Measurements from ENCODE around the gene SLC35F4.

SLC35F4 gene

DNA sequence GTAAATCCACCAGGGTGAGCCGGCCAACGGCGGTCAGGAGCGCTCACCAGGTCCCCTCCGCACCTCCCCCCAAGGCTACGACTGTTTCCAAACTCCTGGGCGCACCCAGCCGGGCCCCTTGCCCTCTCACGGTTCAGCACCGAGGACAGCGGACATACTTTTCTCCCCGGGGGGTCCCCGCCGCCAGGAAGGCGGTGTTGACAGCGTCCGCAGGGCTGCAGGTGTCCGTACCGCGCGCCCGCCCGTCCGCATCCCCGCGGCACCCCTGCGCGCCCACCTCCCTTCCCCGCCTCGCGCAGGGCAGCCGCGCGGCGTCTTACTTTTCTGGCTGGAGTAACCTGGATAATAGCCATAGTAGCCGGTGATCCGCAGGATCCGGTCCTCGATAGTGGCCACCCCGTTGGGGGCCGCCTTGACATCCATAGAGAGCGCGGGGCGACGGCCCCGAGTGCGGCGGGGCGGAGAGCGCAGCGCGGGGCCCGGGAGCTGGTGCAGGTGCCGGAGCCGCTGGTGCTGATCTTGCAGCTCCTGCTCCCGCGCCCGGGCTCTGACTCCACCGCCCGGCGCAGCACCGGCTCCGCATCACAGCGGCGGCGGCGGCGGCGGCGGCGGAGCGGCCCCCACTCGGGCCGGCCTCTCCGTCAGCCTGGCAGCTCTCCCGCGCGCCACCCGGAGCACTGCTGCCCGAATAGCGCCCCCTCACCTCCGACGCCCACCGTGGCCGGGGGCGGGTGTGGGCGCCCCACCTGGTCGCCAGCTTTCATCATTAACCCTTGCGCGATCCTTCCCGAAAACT is at the start of gene SLC35F4:
Gene SLC35F4 (minus strand): TSS at position 690 of the 796 bp plus-strand sequence.
- DNase-seq (ENCODE audit: low read depth), result no peak
- no peak within 1 kb of the TSS for H3K4me3 ChIP-seq (ENCODE audit: low read depth, low read length)
- TF ChIP-seq CTCF (IDR thresholded peaks at IDR 0.05; ENCODE audit: control insufficient read depth, extremely low read depth, insufficient read depth), result no peak

GRCh38 chr14:57909626-57910025 is 43.7 kb upstream of the SLC35F4 start:
- no peak for TF ChIP-seq CTCF (IDR thresholded peaks at IDR 0.05; ENCODE audit: control insufficient read depth, extremely low read depth, insufficient read depth)
- no peak for DNase-seq (ENCODE audit: low read depth)
- H3K4me3 ChIP-seq (ENCODE audit: low read depth, low read length), result no peak overlapping the region

GRCh38 chr14:57903954-57904353 is 38.1 kb upstream of the SLC35F4 start:
- DNase-seq (ENCODE audit: low read depth), result no peak
- TF ChIP-seq CTCF (IDR thresholded peaks at IDR 0.05; ENCODE audit: control insufficient read depth, extremely low read depth, insufficient read depth), result no peak
- no peak overlapping the region for H3K4me3 ChIP-seq (ENCODE audit: low read depth, low read length)

DNA sequence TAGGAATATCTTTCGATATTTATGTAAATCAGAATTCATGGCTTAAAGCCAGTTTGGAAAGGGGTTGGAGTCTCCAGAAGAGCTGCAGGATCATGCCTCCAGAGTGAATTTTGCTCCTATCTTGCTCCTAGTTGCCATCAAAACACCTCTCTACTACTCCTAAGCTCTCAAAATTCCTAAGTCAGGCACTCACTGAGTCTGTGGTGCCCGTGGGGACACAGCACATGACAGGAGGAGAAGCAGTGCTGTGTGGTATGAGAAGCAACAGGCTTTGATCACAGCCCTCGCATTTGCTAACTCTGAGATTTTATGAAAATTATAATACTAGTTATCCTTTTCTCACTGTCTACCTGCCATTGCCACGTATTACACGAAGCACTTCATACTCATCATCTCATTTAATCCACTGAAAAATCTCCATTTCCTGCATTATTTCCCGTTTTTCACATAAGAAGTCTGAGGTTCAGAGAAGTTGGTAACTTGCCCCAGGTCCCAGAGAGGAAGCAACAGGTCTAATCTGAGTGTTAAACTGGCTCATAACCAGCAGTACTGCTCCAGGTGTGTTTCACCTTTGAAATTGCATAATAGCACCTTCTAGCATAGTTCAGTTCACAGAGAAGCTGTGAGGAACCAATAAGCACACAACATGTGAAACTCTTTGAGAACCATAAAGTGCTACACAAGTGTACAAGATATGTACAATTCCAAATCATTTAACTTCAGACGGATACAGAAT is 33.1 kb upstream of the SLC35F4 start:
- no peak for TF ChIP-seq CTCF (IDR thresholded peaks at IDR 0.05; ENCODE audit: control insufficient read depth, extremely low read depth, insufficient read depth)
- no peak overlapping the region for H3K4me3 ChIP-seq (ENCODE audit: low read depth, low read length)
- DNase-seq (ENCODE audit: low read depth), result no peak

DNA sequence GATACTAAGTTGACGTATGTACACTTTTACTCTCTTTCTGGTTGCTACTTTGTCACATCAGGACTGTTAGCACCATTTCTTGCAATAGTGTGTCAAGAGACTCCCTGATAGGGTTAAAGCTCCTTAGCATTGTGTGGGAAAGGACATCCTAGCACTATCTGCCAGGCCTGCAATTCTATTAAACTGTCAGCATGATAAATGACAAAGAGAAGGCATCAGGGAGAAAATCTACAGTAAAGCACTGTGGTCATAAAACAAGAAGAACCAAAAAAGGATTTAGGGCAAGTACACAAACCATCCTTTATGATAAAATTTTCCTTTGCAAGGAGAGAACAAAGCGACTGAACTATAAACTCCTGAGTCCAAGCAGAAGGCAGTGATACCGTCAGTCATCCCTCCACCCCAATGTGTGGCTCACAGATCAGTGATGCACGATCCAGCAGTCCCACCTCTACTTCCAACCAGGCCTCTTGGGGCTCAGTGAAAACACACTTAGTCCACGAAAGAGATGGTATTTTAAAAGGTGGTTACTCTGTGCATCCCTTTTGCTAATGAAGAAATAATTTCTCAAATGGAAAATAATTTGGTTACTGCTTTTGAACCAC is 31.4 kb upstream of the SLC35F4 start:
- H3K4me3 ChIP-seq (ENCODE audit: low read depth, low read length), result no peak overlapping the region
- TF ChIP-seq CTCF (IDR thresholded peaks at IDR 0.05; ENCODE audit: control insufficient read depth, extremely low read depth, insufficient read depth), result no peak
- no peak for DNase-seq (ENCODE audit: low read depth)

- no peak for DNase-seq (ENCODE audit: low read depth)
- H3K4me3 ChIP-seq (ENCODE audit: low read depth, low read length), result no peak overlapping the region
- TF ChIP-seq CTCF (IDR thresholded peaks at IDR 0.05; ENCODE audit: control insufficient read depth, extremely low read depth, insufficient read depth), result no peak
Observed at GRCh38 chr14:57889245-57889644, 23.4 kb upstream of the SLC35F4 start.

Data from LNCaP clone FGC (cell line).